Measurements from ENCODE around the gene ZMYND10. TPM values are rescaled to one million over a fixed set of nuclear protein-coding genes. Genes with fewer than 3 reads are reported as not detected.

The ZMYND10 gene
- total RNA-seq, 4 donors from 2014 or later: 0.42 to 1.8 (median 0.74) TPM; not detected in 1

- no peak overlapping the region for H3K4me3 ChIP-seq (ENCODE audit: low read depth, poor library complexity, severe bottlenecking)
- DNase-seq (ENCODE audit: low spot score in 2 of 2): no peak
- intact Hi-C loops (cut with DNase I; ENCODE audit: low total_unique reads): no loop called here
- TF ChIP-seq CTCF (IDR thresholded peaks at IDR 0.05): no peak
- no peak for TF ChIP-seq POLR2A (IDR thresholded peaks at IDR 0.05)
- 74 to 81% methylated on average over 6 to 7 of the region's 7 CpGs for WGBS, 2 donors
Measured at GRCh38 chr3:50354850-50355249, 9.3 kb upstream of the ZMYND10 start.

DNA sequence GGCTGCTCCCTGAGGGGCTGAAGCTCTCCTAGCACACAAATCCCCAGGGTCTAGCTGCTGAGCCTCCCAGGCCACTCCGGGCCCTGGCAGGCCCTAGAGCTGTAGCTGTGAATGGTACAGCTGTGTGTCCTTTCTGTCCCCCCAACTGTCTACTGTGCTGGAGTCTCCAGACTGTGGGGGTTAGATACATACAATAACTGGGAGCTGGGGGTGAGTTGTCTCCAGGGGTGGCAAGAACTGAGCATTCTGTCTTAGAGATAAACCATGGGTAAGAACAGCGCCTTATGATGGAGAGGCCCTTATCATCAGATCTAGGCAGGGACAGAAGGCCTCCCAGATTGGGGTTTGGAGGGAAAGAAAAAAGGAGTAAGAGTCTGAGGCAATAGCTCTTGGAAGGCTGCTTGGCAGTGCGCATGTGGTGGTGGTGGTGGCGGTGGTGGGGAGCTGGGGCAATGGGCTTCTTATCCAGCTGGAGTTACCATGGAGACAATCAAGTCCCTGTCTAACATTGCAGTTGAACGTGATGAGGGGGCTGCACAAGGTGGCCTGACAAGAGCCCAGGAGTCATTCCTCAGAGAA, 8.7 kb upstream of the ZMYND10 start:
- 73 to 74% methylated on average over 5 of the region's 5 CpGs for WGBS, 2 donors
- intact Hi-C loops (cut with DNase I; ENCODE audit: low total_unique reads): no loop called here
- H3K4me3 ChIP-seq (ENCODE audit: low read depth, poor library complexity, severe bottlenecking): no peak overlapping the region
- TF ChIP-seq POLR2A (IDR thresholded peaks at IDR 0.05) (no peak), CTCF (IDR thresholded peaks at IDR 0.05) (no peak)
- DNase-seq (ENCODE audit: low spot score in 2 of 2): no peak

GRCh38 chr3:50353245-50354004, 7.9 kb upstream of the ZMYND10 start:
- TF ChIP-seq POLR2A (IDR thresholded peaks at IDR 0.05) (no peak), CTCF (IDR thresholded peaks at IDR 0.05) (no peak)
- 76 to 77% methylated on average over 12 of the region's 12 CpGs for WGBS, 2 donors
- no peak for DNase-seq (ENCODE audit: low spot score in 2 of 2)
- intact Hi-C loops (cut with DNase I; ENCODE audit: low total_unique reads): no loop called here
- H3K4me3 ChIP-seq (ENCODE audit: low read depth, poor library complexity, severe bottlenecking): no peak overlapping the region

- intact Hi-C loops (cut with DNase I; ENCODE audit: low total_unique reads): no loop called here
- H3K4me3 ChIP-seq (ENCODE audit: low read depth, poor library complexity, severe bottlenecking): no peak overlapping the region
- WGBS, 2 donors: 32 to 43% methylated on average over 2 of the region's 2 CpGs
- DNase-seq (ENCODE audit: low spot score in 2 of 2): no peak
- TF ChIP-seq CTCF (IDR thresholded peaks at IDR 0.05): no peak
- no peak for TF ChIP-seq POLR2A (IDR thresholded peaks at IDR 0.05)
Measured at GRCh38 chr3:50352781-50353180, 7.2 kb upstream of the ZMYND10 start.

DNA sequence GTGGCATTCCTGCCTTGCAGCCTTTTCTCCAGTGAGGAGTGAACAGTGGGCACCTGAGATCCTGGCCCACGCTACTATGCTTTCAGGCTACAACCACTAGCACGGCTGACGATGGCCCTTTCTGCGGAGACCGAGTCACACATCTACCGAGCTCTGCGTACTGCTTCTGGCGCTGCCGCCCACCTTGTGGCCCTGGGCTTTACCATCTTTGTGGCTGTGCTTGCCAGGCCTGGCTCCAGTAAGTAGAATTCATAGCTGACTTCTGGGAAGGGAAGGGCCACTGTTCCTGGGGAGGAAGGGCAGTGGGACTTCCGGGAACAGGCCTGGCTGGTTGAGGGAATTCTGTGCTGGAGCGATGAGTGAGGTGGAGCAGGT, 5.8 kb upstream of the ZMYND10 start:
- WGBS, 2 donors: 45 to 47% methylated on average over 11 of the region's 11 CpGs
- no peak for DNase-seq (ENCODE audit: low spot score in 2 of 2)
- no peak overlapping the region for H3K4me3 ChIP-seq (ENCODE audit: low read depth, poor library complexity, severe bottlenecking)
- intact Hi-C loops (cut with DNase I; ENCODE audit: low total_unique reads): no loop called here
- TF ChIP-seq POLR2A (IDR thresholded peaks at IDR 0.05) (no peak), CTCF (IDR thresholded peaks at IDR 0.05) (no peak)
